Activated CD8-positive, alpha-beta memory T cell treated with anti-CD3 and anti-CD28 coated beads, Interleukin-2, amount 50 U/mL, for 1 hour (primary cell): ENCODE measurements around the gene SMIM20.

ENCODE experiments used
- DNase-seq: peaks from one replicate; pipeline ENCODE4 v3.0.0-alpha.2; 2020; ENCODE audit errors: extremely low read depth

SMIM20 gene

GRCh38 chr4:25954293-25954904 is 40.4 kb downstream of the SMIM20 start:
- DNase-seq, result no peak

GRCh38 chr4:25955705-25956104 is 41.7 kb downstream of the SMIM20 start:
- DNase-seq, result no peak

GRCh38 chr4:25956260-25956659 is 42.2 kb downstream of the SMIM20 start:
- no peak for DNase-seq

GRCh38 chr4:25958110-25958509 is 44.1 kb downstream of the SMIM20 start:
- DNase-seq, result no peak

- DNase-seq, result no peak
Observed at GRCh38 chr4:25962393-25962792, 48.4 kb downstream of the SMIM20 start.

- DNase-seq, result no peak
Observed at GRCh38 chr4:25965629-25966028, 51.6 kb downstream of the SMIM20 start.

GRCh38 chr4:25966171-25966570 is 52.2 kb downstream of the SMIM20 start:
- no peak for DNase-seq

- DNase-seq, result no peak
Observed at GRCh38 chr4:25969374-25970155, 55.5 kb downstream of the SMIM20 start.

GRCh38 chr4:25970226-25970675 is 56.2 kb downstream of the SMIM20 start:
- no peak for DNase-seq

GRCh38 chr4:25970691-25971432 is 56.8 kb downstream of the SMIM20 start:
- DNase-seq, result no peak

GRCh38 chr4:25972366-25972765 is 58.3 kb downstream of the SMIM20 start:
- no peak for DNase-seq

- DNase-seq, result no peak
Observed at GRCh38 chr4:25972984-25973745, 59.1 kb downstream of the SMIM20 start.

- no peak for DNase-seq
Observed at GRCh38 chr4:25976780-25977179, 62.8 kb downstream of the SMIM20 start.

- DNase-seq, result no peak
Observed at GRCh38 chr4:25977397-25978170, 63.6 kb downstream of the SMIM20 start.

- DNase-seq, result no peak
Observed at GRCh38 chr4:25978327-25978726, 64.3 kb downstream of the SMIM20 start.
